ENCODE data around the gene REEP1.

The REEP1 gene

GRCh38 chr2:86372133-86372532 is 34.7 kb upstream of the REEP1 start:
- TF ChIP-seq CTCF (IDR thresholded peaks at IDR 0.05; ENCODE audit: extremely low read depth, missing control alignments): no peak
- no peak for DNase-seq (ENCODE audit: low spot score)

GRCh38 chr2:86371527-86371926 is 34.1 kb upstream of the REEP1 start:
- TF ChIP-seq CTCF (IDR thresholded peaks at IDR 0.05; ENCODE audit: extremely low read depth, missing control alignments): no peak
- no peak for DNase-seq (ENCODE audit: low spot score)

GRCh38 chr2:86370579-86370978 is 33.2 kb upstream of the REEP1 start:
- no peak for TF ChIP-seq CTCF (IDR thresholded peaks at IDR 0.05; ENCODE audit: extremely low read depth, missing control alignments)
- DNase-seq (ENCODE audit: low spot score): no peak

GRCh38 chr2:86368161-86368824 is 30.9 kb upstream of the REEP1 start:
- TF ChIP-seq CTCF (IDR thresholded peaks at IDR 0.05; ENCODE audit: extremely low read depth, missing control alignments): peak; percentile 33
- DNase-seq (ENCODE audit: low spot score): peak; percentile 76

- no peak for DNase-seq (ENCODE audit: low spot score)
- no peak for TF ChIP-seq CTCF (IDR thresholded peaks at IDR 0.05; ENCODE audit: extremely low read depth, missing control alignments)
Observed at GRCh38 chr2:86367499-86367777, 30.0 kb upstream of the REEP1 start.

GRCh38 chr2:86366651-86367498 is 29.4 kb upstream of the REEP1 start:
- no peak for TF ChIP-seq CTCF (IDR thresholded peaks at IDR 0.05; ENCODE audit: extremely low read depth, missing control alignments)
- DNase-seq (ENCODE audit: low spot score): no peak

- DNase-seq (ENCODE audit: low spot score): no peak
- TF ChIP-seq CTCF (IDR thresholded peaks at IDR 0.05; ENCODE audit: extremely low read depth, missing control alignments): no peak
Observed at GRCh38 chr2:86364894-86365293, 27.5 kb upstream of the REEP1 start.
